HCT116 (cell line): ENCODE results near the gene FGD3. TPM values are rescaled to one million over a fixed set of nuclear protein-coding genes. Genes with fewer than 3 reads are reported as not detected.

Source experiments
- ATAC-seq: fragments of 200-7000 bp; cut with Tn5 transposase; 2 replicates; pipeline ENCODE4 v1.9.1; 2020; ENCODE audit warnings: mild to moderate bottlenecking, moderate library complexity
- BruUV-seq: library from RNA; stranded (reverse); fragments of 400-500 nt; replicated peaks from 2 replicates; lab custom pipeline; 2021; lab: Mats Ljungman, UMichigan
- CTCF ChIA-PET: fragments of 300-600 bp; sonication (Branson Sonifier 250); formaldehyde crosslinking; loops from one replicate; lab custom pipeline; 2021; ENCODE audit warnings: antibody characterized with exemption; lab: Charles Lee
- POLR2A ChIA-PET: fragments of 300-600, 350-600 bp; sonication (Branson Sonifier 250); formaldehyde crosslinking; loops from one replicate; lab custom pipeline; 2021; ENCODE audit warnings: antibody characterized with exemption; lab: Charles Lee
- RAD21 ChIA-PET, 2 experiments: fragments of 300-600 bp; sonication (Branson Sonifier 250); formaldehyde crosslinking; loops; one replicate each; lab custom pipeline; 2023; ENCODE audit warnings: low total read pairs in 2 of 2; ENCODE audit not compliant: uncharacterized antibody in 2 of 2, unreplicated experiment in 2 of 2, low non-redundant PET in 1 of 2; lab: Charles Lee
- DNase-seq: peaks from one replicate; pipeline ENCODE4 v3.0.0-alpha.2; 2010; ENCODE audit warnings: low read depth, low spot score
- H2AFZ ChIP-seq: fragments of 200-600 bp; shearing (Covaris generic), sonication (generic); 2 replicates; pipeline ENCODE4 v1.6.1; 2017; ENCODE audit warnings: low read depth, mixed run types, mixed read lengths, antibody characterized with exemption, low read length; ENCODE audit not compliant: poor library complexity, severe bottlenecking
- H3K27ac ChIP-seq: 2 replicates; pipeline ENCODE4 v1.5.1; 2012; ENCODE audit warnings: low read depth, low read length
- H3K27me3 ChIP-seq: fragments of 200-600 bp; sonication (generic); 2 replicates; pipeline ENCODE4 v1.6.1; 2016; ENCODE audit warnings: mixed run types, low read length, mixed read lengths; ENCODE audit not compliant: insufficient read depth
- H3K36me3 ChIP-seq, 2 experiments: fragments of 200-500 bp in 1 of 2; fragments of 200-600 bp in 1 of 2; sonication (Bioruptor generic) in 1 of 2; sonication (generic) in 1 of 2; 2 replicates each; pipeline versions ENCODE4 v1.5.1 to v1.6.1; 2014 to 2016; ENCODE audit warnings: low read length in 2 of 2, inconsistent platforms in 1 of 2, mixed read lengths in 1 of 2, mixed run types in 1 of 2; ENCODE audit not compliant: insufficient read depth in 2 of 2, control insufficient read depth in 1 of 2
- H3K4me1 ChIP-seq, 2 experiments: fragments of 200-600 bp in 1 of 2; sonication (generic) in 1 of 2; 2 replicates each; pipeline versions ENCODE4 v1.5.1 to v1.6.1; 2012 to 2017; ENCODE audit warnings: low read length in 2 of 2, inconsistent platforms in 1 of 2, mild to moderate bottlenecking in 1 of 2, mixed read lengths in 1 of 2, mixed run types in 1 of 2, moderate library complexity in 1 of 2; ENCODE audit not compliant: insufficient read depth in 2 of 2, control insufficient read depth in 1 of 2
- H3K4me2 ChIP-seq: fragments of 200-600 bp; sonication (generic); 2 replicates; pipeline ENCODE4 v1.6.1; 2017; ENCODE audit warnings: mixed run types, low read length, mixed read lengths
- H3K4me3 ChIP-seq, 2 experiments: fragments of 200-600 bp in 1 of 2; sonication (generic) in 1 of 2; replicated peaks in 1 of 2; 2 replicates each; pipeline ENCODE4 v1.5.1; 2011 to 2016; ENCODE audit warnings: low read length in 2 of 2, control low read depth in 1 of 2, low read depth in 1 of 2, mild to moderate bottlenecking in 1 of 2, mixed read lengths in 1 of 2, mixed run types in 1 of 2
- H3K79me2 ChIP-seq: fragments of 200-600 bp; sonication (generic); 2 replicates; pipeline ENCODE4 v1.6.1; 2017; ENCODE audit warnings: mild to moderate bottlenecking, mixed run types, low read length, moderate library complexity, mixed read lengths; ENCODE audit not compliant: insufficient read depth
- H3K9ac ChIP-seq: fragments of 200-600 bp; sonication (generic); 2 replicates; pipeline ENCODE4 v1.6.1; 2016; ENCODE audit warnings: low read length, mixed read lengths
- H3K9me2 ChIP-seq: fragments of 200-600 bp; sonication (generic), shearing (Covaris generic); 2 replicates; pipeline ENCODE4 v1.6.1; 2017; ENCODE audit warnings: mixed run types, mild to moderate bottlenecking, moderate library complexity; ENCODE audit not compliant: insufficient read depth
- H3K9me3 ChIP-seq, 2 experiments: fragments of 200-500 bp in 1 of 2; fragments of 200-600 bp in 1 of 2; sonication (Bioruptor generic) in 1 of 2; sonication (generic) in 1 of 2; 2 replicates each; pipeline ENCODE4 v1.6.1; 2014 to 2017; ENCODE audit warnings: low read length in 2 of 2, mixed read lengths in 2 of 2, inconsistent platforms in 1 of 2, low read depth in 1 of 2, mild to moderate bottlenecking in 1 of 2, mixed run types in 1 of 2, moderate library complexity in 1 of 2; ENCODE audit not compliant: control insufficient read depth in 1 of 2, insufficient read depth in 1 of 2
- H4K20me1 ChIP-seq: fragments of 200-600 bp; sonication (generic), shearing (Covaris generic); 2 replicates; pipeline ENCODE4 v1.6.1; 2017; ENCODE audit warnings: mixed run types, mild to moderate bottlenecking, moderate library complexity; ENCODE audit not compliant: insufficient read depth
- ATF3 ChIP-seq: IDR thresholded peaks from 2 replicates; pipeline ENCODE4 v1.6.1; 2012
- ELF1 ChIP-seq: IDR thresholded peaks from 2 replicates; pipeline ENCODE4 v1.6.1; 2012; ENCODE audit warnings: low read depth, borderline replicate concordance
- FOSL1 ChIP-seq: IDR thresholded peaks from 2 replicates; pipeline ENCODE4 v1.6.1; 2012; ENCODE audit warnings: low read depth
- RAD21 ChIP-seq: IDR thresholded peaks from 2 replicates; pipeline ENCODE4 v1.6.1; 2012; ENCODE audit warnings: low read depth, mild to moderate bottlenecking
- SP1 ChIP-seq: IDR thresholded peaks from 2 replicates; pipeline ENCODE4 v1.6.1; 2012; ENCODE audit warnings: low read depth
- TCF7L2 ChIP-seq: IDR thresholded peaks from 2 replicates; pipeline ENCODE4 v1.7.0; 2011; ENCODE audit warnings: borderline replicate concordance, inconsistent platforms; ENCODE audit not compliant: insufficient read depth, insufficient read length; ENCODE audit errors: extremely low read depth
- YY1 ChIP-seq: IDR thresholded peaks from 2 replicates; pipeline ENCODE4 v1.6.1; 2011; ENCODE audit warnings: low read length, low read depth, moderate library complexity, mild to moderate bottlenecking; ENCODE audit not compliant: insufficient replicate concordance; ENCODE audit errors: extremely low read depth
- ZFX ChIP-seq: fragments of 450-650 bp; IDR thresholded peaks from 2 replicates; pipeline ENCODE4 v1.6.1; 2017
- ZNF274 ChIP-seq: fragments of 200-500 bp; sonication (Bioruptor generic); IDR thresholded peaks from 2 replicates; pipeline ENCODE4 v1.6.1; 2014; ENCODE audit warnings: mild to moderate bottlenecking, low read depth, low read length, inconsistent platforms
- intact Hi-C: fragments of 100-400 bp; cut with micrococcal nuclease; formaldehyde crosslinking; loops from 2 replicates; pipeline ENCODE4 v1.10.0; 2022
- total RNA-seq: library from RNA; stranded (reverse); gene quantifications from one replicate; pipeline ENCODE4 v1.2.1, GENCODE V29; 2021; ENCODE audit not compliant: unreplicated experiment
- TF ChIP-seq, protein P1 (sequence below): IDR thresholded peaks from 2 replicates; pipeline ENCODE4 v1.6.1; 2012; ENCODE audit warnings: low read depth
- TF ChIP-seq, protein P2 (sequence below), 3 experiments: fragments of 200-600 bp in 1 of 3; sonication (generic) in 1 of 3; IDR thresholded peaks in 2 of 3; conservative IDR thresholded peaks in 1 of 3; 2 replicates each; pipeline ENCODE4 v1.5.1; 2012 to 2017; ENCODE audit warnings: low read depth in 2 of 3, low read length in 2 of 3, antibody characterized with exemption in 1 of 3, borderline replicate concordance in 1 of 3, control low read depth in 1 of 3, mild to moderate bottlenecking in 1 of 3, mixed read lengths in 1 of 3, mixed run types in 1 of 3, moderate library complexity in 1 of 3; ENCODE audit not compliant: insufficient read depth in 1 of 3

Gene FGD3
- total RNA-seq, 1 experiment from 2014 or later = 3.3 TPM

DNA sequence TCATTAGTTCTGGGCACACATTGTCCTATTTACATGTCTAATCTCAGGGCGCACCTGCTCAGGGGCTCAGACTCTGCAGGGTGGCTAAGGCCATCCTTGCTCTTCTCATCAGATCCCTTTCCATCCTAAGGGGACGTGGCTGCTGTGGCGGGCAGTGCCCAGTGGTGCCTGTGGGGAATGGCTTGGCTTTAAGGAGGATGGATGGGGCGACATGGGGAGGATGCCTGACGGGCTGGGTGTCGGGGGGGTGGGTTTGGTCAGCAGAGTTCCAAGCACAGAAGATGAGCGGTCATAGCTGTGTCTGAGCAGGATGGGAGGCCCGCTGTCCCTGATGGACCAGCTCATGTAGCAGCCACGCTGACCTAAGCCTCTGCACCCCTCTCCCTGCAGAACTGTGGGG is 70.3 kb downstream of the FGD3 start:
- ChIA-PET POLR2A (no interaction called here), CTCF (no interaction called here), RAD21 (no interaction called here)
- Histone ChIP-seq H3K4me3 (no peak overlapping the region), H3K4me1 (no peaks in the 10 kb centered on the region), H3K9ac (no peak overlapping the region), H3K36me3 (no peaks in the 10 kb centered on the region), H3K9me3 (no peaks in the 10 kb centered on the region), H3K79me2 (no peaks in the 10 kb centered on the region), H3K9me2 (no peaks in the 10 kb centered on the region), H4K20me1 (no peaks in the 10 kb centered on the region), H3K27me3 (no peaks in the 10 kb centered on the region), H2AFZ (no peak overlapping the region), H3K27ac (no peak overlapping the region), H3K4me2 (no peak overlapping the region)
- no peak for TF ChIP-seq ATF3
- no peak for TF ChIP-seq RAD21
- TF ChIP-seq ZFX = no peak
- no peak for TF ChIP-seq ELF1
- TF ChIP-seq, protein P1, sequence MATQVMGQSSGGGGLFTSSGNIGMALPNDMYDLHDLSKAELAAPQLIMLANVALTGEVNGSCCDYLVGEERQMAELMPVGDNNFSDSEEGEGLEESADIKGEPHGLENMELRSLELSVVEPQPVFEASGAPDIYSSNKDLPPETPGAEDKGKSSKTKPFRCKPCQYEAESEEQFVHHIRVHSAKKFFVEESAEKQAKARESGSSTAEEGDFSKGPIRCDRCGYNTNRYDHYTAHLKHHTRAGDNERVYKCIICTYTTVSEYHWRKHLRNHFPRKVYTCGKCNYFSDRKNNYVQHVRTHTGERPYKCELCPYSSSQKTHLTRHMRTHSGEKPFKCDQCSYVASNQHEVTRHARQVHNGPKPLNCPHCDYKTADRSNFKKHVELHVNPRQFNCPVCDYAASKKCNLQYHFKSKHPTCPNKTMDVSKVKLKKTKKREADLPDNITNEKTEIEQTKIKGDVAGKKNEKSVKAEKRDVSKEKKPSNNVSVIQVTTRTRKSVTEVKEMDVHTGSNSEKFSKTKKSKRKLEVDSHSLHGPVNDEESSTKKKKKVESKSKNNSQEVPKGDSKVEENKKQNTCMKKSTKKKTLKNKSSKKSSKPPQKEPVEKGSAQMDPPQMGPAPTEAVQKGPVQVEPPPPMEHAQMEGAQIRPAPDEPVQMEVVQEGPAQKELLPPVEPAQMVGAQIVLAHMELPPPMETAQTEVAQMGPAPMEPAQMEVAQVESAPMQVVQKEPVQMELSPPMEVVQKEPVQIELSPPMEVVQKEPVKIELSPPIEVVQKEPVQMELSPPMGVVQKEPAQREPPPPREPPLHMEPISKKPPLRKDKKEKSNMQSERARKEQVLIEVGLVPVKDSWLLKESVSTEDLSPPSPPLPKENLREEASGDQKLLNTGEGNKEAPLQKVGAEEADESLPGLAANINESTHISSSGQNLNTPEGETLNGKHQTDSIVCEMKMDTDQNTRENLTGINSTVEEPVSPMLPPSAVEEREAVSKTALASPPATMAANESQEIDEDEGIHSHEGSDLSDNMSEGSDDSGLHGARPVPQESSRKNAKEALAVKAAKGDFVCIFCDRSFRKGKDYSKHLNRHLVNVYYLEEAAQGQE = no peak
- no peak for TF ChIP-seq ZNF274
- TF ChIP-seq SP1 = no peak
- TF ChIP-seq TCF7L2 = no peak
- no peak for TF ChIP-seq YY1
- TF ChIP-seq, protein P2, sequence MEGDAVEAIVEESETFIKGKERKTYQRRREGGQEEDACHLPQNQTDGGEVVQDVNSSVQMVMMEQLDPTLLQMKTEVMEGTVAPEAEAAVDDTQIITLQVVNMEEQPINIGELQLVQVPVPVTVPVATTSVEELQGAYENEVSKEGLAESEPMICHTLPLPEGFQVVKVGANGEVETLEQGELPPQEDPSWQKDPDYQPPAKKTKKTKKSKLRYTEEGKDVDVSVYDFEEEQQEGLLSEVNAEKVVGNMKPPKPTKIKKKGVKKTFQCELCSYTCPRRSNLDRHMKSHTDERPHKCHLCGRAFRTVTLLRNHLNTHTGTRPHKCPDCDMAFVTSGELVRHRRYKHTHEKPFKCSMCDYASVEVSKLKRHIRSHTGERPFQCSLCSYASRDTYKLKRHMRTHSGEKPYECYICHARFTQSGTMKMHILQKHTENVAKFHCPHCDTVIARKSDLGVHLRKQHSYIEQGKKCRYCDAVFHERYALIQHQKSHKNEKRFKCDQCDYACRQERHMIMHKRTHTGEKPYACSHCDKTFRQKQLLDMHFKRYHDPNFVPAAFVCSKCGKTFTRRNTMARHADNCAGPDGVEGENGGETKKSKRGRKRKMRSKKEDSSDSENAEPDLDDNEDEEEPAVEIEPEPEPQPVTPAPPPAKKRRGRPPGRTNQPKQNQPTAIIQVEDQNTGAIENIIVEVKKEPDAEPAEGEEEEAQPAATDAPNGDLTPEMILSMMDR (IDR thresholded peaks at IDR 0.05 in 2 of 3, conservative IDR thresholded peaks at IDR 0.05 in 1 of 3; ENCODE audit: borderline replicate concordance in 1 of 3, insufficient read depth in 1 of 3, low read depth in 2 of 3, low read length in 2 of 3) = no peak
- TF ChIP-seq FOSL1 = no peak
- DNase-seq (no peak), ATAC-seq (no peak)
- BruUV-seq = no TSS peak
- intact Hi-C loops = no loop called here
